Measurements from ENCODE around the gene IL17RA.

Gene IL17RA

DNA sequence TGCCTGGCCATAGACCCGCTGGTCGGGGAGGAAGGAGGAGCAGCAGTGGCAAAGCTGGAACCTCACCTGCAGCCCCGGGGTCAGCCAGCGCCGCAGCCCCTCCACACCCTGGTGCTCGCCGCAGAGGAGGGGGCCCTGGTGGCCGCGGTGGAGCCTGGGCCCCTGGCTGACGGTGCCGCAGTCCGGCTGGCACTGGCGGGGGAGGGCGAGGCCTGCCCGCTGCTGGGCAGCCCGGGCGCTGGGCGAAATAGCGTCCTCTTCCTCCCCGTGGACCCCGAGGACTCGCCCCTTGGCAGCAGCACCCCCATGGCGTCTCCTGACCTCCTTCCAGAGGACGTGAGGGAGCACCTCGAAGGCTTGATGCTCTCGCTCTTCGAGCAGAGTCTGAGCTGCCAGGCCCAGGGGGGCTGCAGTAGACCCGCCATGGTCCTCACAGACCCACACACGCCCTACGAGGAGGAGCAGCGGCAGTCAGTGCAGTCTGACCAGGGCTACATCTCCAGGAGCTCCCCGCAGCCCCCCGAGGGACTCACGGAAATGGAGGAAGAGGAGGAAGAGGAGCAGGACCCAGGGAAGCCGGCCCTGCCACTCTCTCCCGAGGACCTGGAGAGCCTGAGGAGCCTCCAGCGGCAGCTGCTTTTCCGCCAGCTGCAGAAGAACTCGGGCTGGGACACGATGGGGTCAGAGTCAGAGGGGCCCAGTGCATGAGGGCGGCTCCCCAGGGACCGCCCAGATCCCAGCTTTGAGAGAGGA lies 24.5 kb downstream of the IL17RA start:
- TF ChIP-seq ZNF529 (tag by site-specific recombination; IDR thresholded peaks at IDR 0.05; ENCODE audit: insufficient replicate concordance) (no peak), ZNF239 (tag by site-specific recombination; IDR thresholded peaks at IDR 0.05) (no peak), YY2 (tag by site-specific recombination; IDR thresholded peaks at IDR 0.05) (no peak), ZFP3 (tag by site-specific recombination; IDR thresholded peaks at IDR 0.05; ENCODE audit: low read depth) (no peak), SP7 (tag by site-specific recombination; IDR thresholded peaks at IDR 0.05) (no peak), ZNF747 (tag by site-specific recombination; IDR thresholded peaks at IDR 0.05) (no peak), EGR2 (tag by site-specific recombination; IDR thresholded peaks at IDR 0.05; ENCODE audit: low read depth) (no peak), BCL11B (tag by site-specific recombination; IDR thresholded peaks at IDR 0.05; ENCODE audit: low read depth) (no peak), ZNF335 (tag by site-specific recombination; conservative IDR thresholded peaks at IDR 0.05) (no peak), PRDM1 (tag by site-specific recombination; IDR thresholded peaks at IDR 0.05) (no peak), ZSCAN30 (tag by site-specific recombination; IDR thresholded peaks at IDR 0.05) (no peak), TRIM28 (IDR thresholded peaks at IDR 0.05; ENCODE audit: borderline replicate concordance, low read length) (no peak), ZNF843 (tag by site-specific recombination; IDR thresholded peaks at IDR 0.05) (no peak), ZNF664 (tag by site-specific recombination; IDR thresholded peaks at IDR 0.05) (no peak), ZNF274 (IDR thresholded peaks at IDR 0.05; ENCODE audit: low read length) (no peak), ZNF274 (tag by site-specific recombination; IDR thresholded peaks at IDR 0.05; ENCODE audit: borderline replicate concordance) (no peak), ZNF501 (tag by site-specific recombination; IDR thresholded peaks at IDR 0.05) (no peak), ZFHX2 (tag by site-specific recombination; conservative IDR thresholded peaks at IDR 0.05) (no peak)
- TF ChIP-seq, protein P1, sequence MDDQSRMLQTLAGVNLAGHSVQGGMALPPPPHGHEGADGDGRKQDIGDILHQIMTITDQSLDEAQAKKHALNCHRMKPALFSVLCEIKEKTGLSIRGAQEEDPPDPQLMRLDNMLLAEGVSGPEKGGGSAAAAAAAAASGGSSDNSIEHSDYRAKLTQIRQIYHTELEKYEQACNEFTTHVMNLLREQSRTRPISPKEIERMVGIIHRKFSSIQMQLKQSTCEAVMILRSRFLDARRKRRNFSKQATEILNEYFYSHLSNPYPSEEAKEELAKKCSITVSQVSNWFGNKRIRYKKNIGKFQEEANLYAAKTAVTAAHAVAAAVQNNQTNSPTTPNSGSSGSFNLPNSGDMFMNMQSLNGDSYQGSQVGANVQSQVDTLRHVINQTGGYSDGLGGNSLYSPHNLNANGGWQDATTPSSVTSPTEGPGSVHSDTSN (CRISPR knock-in tag; IDR thresholded peaks at IDR 0.05) = no peak
- TF ChIP-seq, protein P2, sequence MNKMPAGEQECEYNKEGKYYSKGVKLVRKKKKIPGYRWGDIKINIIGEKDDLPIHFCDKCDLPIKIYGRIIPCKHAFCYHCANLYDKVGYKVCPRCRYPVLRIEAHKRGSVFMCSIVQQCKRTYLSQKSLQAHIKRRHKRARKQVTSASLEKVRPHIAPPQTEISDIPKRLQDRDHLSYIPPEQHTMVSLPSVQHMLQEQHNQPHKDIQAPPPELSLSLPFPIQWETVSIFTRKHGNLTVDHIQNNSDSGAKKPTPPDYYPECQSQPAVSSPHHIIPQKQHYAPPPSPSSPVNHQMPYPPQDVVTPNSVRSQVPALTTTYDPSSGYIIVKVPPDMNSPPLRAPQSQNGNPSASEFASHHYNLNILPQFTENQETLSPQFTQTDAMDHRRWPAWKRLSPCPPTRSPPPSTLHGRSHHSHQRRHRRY (tag by site-specific recombination; IDR thresholded peaks at IDR 0.05) = no peak

DNA sequence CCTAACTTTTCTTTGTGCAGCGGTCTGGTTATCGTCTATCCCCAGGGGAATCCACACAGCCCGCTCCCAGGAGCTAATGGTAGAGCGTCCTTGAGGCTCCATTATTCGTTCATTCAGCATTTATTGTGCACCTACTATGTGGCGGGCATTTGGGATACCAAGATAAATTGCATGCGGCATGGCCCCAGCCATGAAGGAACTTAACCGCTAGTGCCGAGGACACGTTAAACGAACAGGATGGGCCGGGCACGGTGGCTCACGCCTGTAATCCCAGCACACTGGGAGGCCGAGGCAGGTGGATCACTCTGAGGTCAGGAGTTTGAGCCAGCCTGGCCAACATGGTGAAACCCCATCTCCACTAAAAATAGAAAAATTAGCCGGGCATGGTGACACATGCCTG lies 25.2 kb downstream of the IL17RA start:
- H3K4me3 ChIP-seq (ENCODE audit: low read depth, low read length) = no peak overlapping the region
- H3K27ac ChIP-seq (ENCODE audit: extremely low read depth, low read depth, low read length) = no peak overlapping the region
- peaks cover 0 to 50% of the 10 kb centered on the region in 2 experiments; a peak in 2 of 3 replicates for H3K36me3 ChIP-seq (ENCODE audit: control insufficient read depth in 2 of 2, insufficient read depth in 1 of 2, low read length in 2 of 2)
- no peaks in the 10 kb centered on the region for H3K9me3 ChIP-seq (ENCODE audit: control insufficient read depth, insufficient read depth, low read depth, low read length)
- TF ChIP-seq ZBTB7A (tag by site-specific recombination; IDR thresholded peaks at IDR 0.05; ENCODE audit: low read depth) = no peak
- TF ChIP-seq ZNF544 (tag by site-specific recombination; IDR thresholded peaks at IDR 0.05) = no peak
- TF ChIP-seq ZNF157 (tag by site-specific recombination; IDR thresholded peaks at IDR 0.05) = no peak
- TF ChIP-seq ZNF146 (tag by site-specific recombination; IDR thresholded peaks at IDR 0.05) = no peak
- TF ChIP-seq ZNF521 (tag by site-specific recombination; IDR thresholded peaks at IDR 0.05) = no peak
- TF ChIP-seq KLF16 (tag by site-specific recombination; IDR thresholded peaks at IDR 0.05) = no peak
- TF ChIP-seq, protein P3, sequence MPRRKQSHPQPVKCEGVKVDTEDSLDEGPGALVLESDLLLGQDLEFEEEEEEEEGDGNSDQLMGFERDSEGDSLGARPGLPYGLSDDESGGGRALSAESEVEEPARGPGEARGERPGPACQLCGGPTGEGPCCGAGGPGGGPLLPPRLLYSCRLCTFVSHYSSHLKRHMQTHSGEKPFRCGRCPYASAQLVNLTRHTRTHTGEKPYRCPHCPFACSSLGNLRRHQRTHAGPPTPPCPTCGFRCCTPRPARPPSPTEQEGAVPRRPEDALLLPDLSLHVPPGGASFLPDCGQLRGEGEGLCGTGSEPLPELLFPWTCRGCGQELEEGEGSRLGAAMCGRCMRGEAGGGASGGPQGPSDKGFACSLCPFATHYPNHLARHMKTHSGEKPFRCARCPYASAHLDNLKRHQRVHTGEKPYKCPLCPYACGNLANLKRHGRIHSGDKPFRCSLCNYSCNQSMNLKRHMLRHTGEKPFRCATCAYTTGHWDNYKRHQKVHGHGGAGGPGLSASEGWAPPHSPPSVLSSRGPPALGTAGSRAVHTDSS (tag by site-specific recombination; IDR thresholded peaks at IDR 0.05) = no peak
- no peak for TF ChIP-seq ZNF335 (tag by site-specific recombination; conservative IDR thresholded peaks at IDR 0.05)
- TF ChIP-seq, protein P4, sequence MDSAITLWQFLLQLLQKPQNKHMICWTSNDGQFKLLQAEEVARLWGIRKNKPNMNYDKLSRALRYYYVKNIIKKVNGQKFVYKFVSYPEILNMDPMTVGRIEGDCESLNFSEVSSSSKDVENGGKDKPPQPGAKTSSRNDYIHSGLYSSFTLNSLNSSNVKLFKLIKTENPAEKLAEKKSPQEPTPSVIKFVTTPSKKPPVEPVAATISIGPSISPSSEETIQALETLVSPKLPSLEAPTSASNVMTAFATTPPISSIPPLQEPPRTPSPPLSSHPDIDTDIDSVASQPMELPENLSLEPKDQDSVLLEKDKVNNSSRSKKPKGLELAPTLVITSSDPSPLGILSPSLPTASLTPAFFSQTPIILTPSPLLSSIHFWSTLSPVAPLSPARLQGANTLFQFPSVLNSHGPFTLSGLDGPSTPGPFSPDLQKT (IDR thresholded peaks at IDR 0.05; ENCODE audit: borderline replicate concordance, low read depth, low read length) = no peak
- no peak for TF ChIP-seq ZNF629 (tag by site-specific recombination; IDR thresholded peaks at IDR 0.05)
- ChIA-PET POLR2A (interaction anchor here (1.1 kb wide), 1 partner anchor 62 kb away, joined by 6 read pairs; no protein-coding TSS in a partner anchor), CTCF (no interaction called here)
- no peaks in the 10 kb centered on the region for H3K4me1 ChIP-seq (ENCODE audit: control insufficient read depth, insufficient read depth, low read length)

More for the DNA sequence above, 24.5 kb downstream of the IL17RA start:
- Histone ChIP-seq H3K36me3 (ENCODE audit: control insufficient read depth in 2 of 2, insufficient read depth in 1 of 2, low read length in 2 of 2) (peaks cover 0 to 57% of the 10 kb centered on the region in 2 experiments; a peak in 2 of 3 replicates), H3K4me1 (ENCODE audit: control insufficient read depth, insufficient read depth, low read length) (no peaks in the 10 kb centered on the region), H3K27ac (ENCODE audit: extremely low read depth, low read depth, low read length) (no peak overlapping the region), H3K4me3 (ENCODE audit: low read depth, low read length) (no peak overlapping the region), H3K9me3 (ENCODE audit: control insufficient read depth, insufficient read depth, low read depth, low read length) (no peaks in the 10 kb centered on the region)
- ChIA-PET CTCF (interaction anchor here (0.9 kb wide), 1 partner anchor 14 kb away, joined by 6 read pairs; no protein-coding TSS in a partner anchor), POLR2A (no interaction called here)
